NCI-H128 (cell line): ENCODE data around the gene UBAC2.

Experiments used
- DNase-seq: peaks from one replicate; lab custom pipeline; 2025; ENCODE audit not compliant: unreplicated experiment; lab: John Stamatoyannopoulos, UW

The UBAC2 gene

GRCh38 chr13:99290894-99291293, 90.2 kb downstream of the UBAC2 start:
- no peak for DNase-seq

- DNase-seq, result no peak
These were observed 92.5 kb downstream of the UBAC2 start for GRCh38 chr13:99293178-99293577.

GRCh38 chr13:99294198-99294597, 93.5 kb downstream of the UBAC2 start:
- DNase-seq, result no peak

GRCh38 chr13:99294958-99295357, 94.3 kb downstream of the UBAC2 start:
- DNase-seq, result no peak

DNA sequence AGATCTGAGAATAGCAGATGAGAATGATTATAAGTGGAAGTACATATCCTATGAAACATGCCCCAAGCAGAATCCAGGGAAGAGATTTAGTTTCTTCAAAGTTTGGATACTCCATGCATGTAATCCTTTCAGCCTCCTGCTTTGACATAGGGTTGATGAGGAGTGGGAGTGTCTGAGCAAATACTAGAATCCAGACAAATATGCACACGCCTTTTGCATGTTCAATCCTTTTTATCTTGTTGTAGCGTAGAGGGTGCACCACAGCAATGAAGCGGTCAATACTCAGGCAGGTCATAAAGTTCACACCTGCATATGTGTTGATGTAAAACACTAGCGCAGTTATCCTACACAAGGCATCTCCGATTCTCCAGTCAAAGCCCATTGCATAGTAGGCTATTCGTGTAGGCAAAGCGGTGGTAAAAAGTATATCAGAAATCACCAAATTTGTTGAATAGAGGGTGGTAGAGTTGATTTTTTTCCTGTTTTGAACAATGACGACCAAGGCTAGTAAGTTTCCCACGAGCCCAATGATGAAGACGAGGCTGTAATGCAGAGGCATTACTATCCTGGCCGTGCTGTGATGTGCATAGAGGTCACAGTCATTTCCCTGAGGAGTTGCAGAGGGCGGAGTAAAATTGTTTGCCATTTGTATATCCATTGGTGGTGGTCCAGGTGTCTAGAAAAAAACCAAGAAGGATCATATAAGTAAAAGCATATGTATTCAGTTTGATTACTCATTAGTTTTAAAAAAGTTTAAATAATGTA, 95.0 kb downstream of the UBAC2 start:
- DNase-seq, result no peak

- DNase-seq, result no peak
These were observed 95.7 kb downstream of the UBAC2 start for GRCh38 chr13:99296398-99296797.

DNA sequence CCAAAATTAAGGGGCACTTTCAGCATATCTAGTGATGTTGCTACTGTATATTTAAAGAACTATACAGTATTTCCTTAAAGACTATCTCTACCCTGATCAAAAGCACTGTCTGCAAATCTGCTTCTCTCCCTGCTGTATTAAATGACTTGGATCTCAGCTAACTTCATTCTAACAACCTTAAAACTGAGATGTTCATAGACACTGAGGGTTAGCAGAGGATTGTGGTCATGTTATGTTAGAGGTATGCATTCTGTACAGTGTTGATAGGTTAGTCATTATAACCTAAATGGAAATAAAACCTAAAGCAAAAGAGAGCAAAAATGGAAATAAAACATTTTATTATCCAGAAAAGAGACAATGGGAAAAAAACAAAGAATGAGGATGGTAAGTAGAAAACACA, 96.7 kb downstream of the UBAC2 start:
- no peak for DNase-seq

- DNase-seq, result no peak
These were observed 97.4 kb downstream of the UBAC2 start for GRCh38 chr13:99298056-99298455.

DNA sequence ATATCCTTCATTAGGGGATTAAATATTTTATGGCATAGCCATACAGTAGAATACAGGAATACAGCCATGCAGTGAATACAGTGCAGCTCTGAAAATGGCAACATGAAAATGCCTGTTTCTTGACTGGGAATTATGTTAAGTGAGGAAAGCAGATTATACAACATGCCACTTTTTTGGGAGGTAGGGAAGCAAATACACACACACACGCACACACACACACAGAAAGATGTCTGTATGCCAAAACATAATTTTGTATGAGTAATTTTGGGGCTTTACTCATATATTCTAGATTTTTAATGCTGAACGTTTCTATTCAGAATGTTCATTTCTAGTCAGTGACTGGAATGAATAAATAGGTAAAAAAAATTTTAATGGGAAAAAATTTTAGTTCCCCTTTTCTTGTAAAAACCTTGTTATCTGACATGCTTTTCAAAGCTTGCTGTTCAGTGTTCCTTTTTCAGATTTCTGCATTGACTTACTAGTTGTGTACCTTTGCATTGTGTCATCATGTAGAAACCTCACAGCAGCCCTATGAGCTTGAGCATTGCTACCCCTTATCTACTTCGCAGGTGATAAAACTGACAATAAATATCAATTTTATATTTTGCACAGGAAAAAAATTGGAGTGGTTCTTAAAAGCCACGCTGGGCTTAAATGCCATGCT, 98.7 kb downstream of the UBAC2 start:
- no peak for DNase-seq

- no peak for DNase-seq
These were observed 99.3 kb downstream of the UBAC2 start for GRCh38 chr13:99299920-99300341.

- no peak for DNase-seq
These were observed 100.6 kb downstream of the UBAC2 start for GRCh38 chr13:99301056-99301838.

DNA sequence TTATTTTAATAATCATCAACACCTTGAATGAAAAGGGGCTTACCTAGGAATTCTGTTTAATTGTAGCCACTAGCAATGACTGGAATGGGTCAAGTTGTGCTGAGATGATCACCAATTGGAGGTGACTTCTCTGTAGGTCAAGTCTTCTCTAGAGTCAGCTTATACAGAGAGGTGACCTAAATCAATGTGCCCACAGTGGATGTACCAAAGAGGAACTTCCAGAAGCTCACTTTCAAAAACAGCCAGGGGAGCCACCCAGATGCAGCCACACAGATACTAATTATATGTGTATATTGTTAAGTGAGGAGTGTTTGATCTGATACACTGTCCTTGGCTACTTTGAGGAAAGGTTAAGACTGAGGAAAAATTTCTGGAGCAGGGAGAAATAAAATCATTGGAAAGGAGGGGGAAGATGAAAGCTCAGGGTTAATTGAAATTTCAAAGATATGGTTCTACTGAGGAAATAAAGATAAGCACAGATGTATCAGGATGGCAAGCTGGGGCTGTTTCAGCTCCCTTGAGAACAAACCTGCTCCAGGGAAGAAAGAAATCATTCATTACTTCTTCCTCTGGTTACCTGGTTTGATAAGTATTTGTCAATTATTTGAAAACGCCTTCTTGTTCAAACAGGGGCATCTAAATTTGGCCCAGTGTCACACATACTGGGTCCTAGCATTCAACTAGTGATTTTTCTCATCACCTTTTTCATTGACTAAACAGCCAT, 101.4 kb downstream of the UBAC2 start:
- DNase-seq, result no peak

DNA sequence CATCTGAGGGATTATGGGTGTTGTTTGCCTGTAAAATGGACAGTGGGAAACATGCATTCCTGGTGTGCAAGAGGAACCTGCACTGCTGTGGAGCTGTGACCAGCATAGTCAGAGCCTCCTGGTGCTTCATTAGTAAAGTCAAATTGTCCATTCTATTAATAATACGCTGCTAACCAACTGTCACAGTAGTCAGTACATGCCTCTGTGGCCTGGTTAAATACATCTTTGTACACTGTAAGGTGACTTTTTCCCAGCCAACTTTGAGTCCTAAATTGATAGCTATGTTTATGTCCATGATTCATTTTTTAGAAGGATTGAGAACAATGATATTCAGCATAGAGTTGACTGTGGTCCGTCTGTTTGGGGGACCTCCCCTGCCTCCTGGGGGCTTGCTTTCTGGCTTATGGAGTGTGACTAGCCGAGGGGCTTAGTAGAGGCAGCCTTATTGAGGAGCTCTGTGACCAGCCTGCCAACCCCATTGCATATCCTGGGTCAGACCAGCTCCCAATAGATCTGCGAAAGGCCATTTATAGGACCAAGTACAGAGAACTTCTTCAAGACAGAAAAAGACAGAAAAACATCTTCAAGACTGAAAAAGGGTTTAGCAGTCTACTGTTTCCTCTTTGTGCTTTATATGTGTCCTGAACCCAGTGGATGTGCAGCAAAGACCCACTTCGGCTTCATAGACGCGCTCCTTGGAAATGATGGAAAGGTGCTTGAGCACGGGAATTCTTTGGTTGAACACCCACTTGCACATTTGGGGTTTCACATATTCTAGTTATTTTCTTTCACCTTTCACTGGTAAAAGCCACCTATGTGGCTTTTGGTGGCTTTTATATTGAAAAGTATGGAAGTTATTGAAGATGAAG, 102.2 kb downstream of the UBAC2 start:
- no peak for DNase-seq

GRCh38 chr13:99303863-99304521, 103.3 kb downstream of the UBAC2 start:
- no peak for DNase-seq

- DNase-seq, result no peak
These were observed 103.9 kb downstream of the UBAC2 start for GRCh38 chr13:99304541-99304940.

DNA sequence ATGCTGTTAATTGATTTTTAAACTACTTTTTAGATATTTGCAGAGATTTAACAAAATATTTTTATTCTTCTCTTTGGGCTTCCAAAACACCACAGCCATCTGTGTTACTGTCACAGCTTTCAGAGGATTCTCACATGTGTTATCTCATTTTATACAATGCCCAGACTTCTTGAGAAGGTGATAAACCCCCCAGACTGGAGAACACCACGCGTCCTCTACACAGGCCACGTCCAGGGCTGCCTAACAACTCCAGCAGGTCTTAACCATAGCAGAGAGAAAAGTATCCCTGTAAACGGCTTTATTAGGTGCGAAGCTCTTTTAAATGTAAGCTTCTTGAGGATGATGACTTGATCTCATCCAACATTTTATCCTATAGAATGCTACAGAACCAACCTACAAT, 104.5 kb downstream of the UBAC2 start:
- DNase-seq, result no peak

GRCh38 chr13:99305566-99305965, 104.9 kb downstream of the UBAC2 start:
- DNase-seq, result no peak

DNA sequence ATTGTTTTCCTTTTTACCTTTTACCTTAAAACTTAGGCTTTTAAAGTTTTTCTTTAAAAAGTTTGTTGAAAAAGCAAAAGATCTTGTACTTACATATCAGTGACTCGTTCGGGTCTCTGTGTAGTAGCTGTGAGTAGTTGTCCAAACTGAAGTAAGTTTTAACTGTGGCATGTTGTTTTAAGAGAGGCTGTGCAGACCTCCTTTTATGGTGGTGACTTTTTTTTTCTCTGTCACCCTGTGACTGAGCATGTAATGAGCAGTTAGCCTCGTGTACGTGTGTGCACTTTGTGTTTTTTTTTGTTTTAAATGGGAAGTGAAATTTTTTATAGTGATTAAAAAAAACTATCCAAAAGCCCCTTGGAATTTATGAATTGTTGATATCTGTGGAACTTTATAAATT, 106.6 kb downstream of the UBAC2 start, which contains the start of gene GPR183:
Gene GPR183 (minus strand): TSS at position 153 of the 400 bp plus-strand sequence. CDS start 11,254 bp downstream, outside the sequence.
- no peak for DNase-seq

GRCh38 chr13:99307648-99308339, 107.1 kb downstream of the UBAC2 start:
- DNase-seq, result no peak
